Measurements from ENCODE around the gene CAMTA2.
"Not testable (repeated sequence)": the region's sequence is repeated elsewhere in the genome, so short reads cannot be mapped to it uniquely, and the experiment has no call there.

CAMTA2 gene

DNA sequence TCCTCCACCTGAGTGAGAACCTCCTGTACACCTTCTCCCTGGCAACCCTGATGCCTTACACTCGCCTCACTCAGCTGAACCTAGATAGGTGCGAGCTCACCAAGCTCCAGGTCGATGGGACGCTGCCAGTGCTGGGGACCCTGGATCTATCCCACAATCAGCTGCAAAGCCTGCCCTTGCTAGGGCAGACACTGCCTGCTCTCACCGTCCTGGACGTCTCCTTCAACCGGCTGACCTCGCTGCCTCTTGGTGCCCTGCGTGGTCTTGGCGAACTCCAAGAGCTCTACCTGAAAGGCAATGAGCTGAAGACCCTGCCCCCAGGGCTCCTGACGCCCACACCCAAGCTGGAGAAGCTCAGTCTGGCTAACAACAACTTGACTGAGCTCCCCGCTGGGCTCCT, 54.7 kb downstream of the CAMTA2 start:
- peak; percentile 46 for DNase-seq (ENCODE audit: low spot score)

- DNase-seq (ENCODE audit: low spot score) = no peak
Observed at GRCh38 chr17:4931963-4932362, 55.5 kb downstream of the CAMTA2 start, which contains the start of gene GP1BA. Gene GP1BA, plus strand, starts transcription at chr17:4932277. Its CDS starts 328 bp downstream, at chr17:4932605.

DNA sequence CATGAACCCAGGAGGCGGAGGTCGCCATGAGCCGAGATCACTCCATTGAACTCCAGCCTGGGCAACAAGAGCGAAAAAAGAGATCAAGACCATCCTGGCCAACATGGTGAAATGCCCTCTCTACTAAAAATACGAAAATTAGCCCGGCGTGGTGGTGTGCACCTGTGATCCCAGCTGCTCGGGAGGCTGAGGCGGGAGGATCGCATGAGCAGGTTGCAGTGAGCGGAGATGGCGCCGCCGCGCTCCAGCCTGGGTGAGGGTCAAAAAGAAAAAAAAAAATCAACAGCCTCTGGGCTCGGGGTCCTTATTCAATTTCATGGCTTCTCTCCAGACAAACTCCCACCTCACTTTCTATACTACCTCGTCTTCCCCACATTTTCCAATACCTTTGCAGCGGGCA, 58.6 kb downstream of the CAMTA2 start:
- no peak for DNase-seq (ENCODE audit: low spot score)

- not testable (repeated sequence) for DNase-seq (ENCODE audit: low spot score)
Observed at GRCh38 chr17:4926577-4927335, 60.7 kb downstream of the CAMTA2 start.

DNA sequence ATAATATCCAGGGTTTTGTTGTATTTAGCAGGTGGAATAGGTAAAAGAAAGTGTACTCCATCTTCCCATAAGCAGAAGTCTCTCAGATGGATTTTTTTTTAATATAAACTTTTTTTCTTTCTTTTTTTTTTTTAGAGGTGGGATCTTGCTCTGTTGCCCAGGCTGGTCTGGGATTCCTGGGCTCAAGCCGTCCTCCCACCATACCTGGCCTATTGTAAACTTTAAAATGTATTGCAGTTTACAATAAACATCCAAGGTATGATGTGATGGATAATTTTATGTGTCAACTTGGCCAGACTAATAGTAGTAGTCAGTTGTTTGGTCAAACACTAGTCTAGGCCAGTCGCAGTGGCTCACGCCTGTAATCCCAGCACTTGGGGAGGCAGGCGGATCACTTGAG, 66.2 kb downstream of the CAMTA2 start:
- DNase-seq (ENCODE audit: low spot score) = no peak

- no peak for DNase-seq (ENCODE audit: low spot score)
Observed at GRCh38 chr17:4920351-4921048, 67.0 kb downstream of the CAMTA2 start.

- DNase-seq (ENCODE audit: low spot score) = peak; percentile 41
Observed at GRCh38 chr17:4919511-4920047, 67.9 kb downstream of the CAMTA2 start.

Data from ecto neural progenitor cell (in vitro differentiated cells).